Colonic mucosa (tissue), 4 donors: ENCODE results near the gene VWA2. TPM values are rescaled to one million over a fixed set of nuclear protein-coding genes. Genes with fewer than 3 reads are reported as not detected.
A peak's percentile ranks its signal among the peaks of the same experiment; 100 is the strongest.

Source experiments
- DNase-seq: peaks from one replicate; pipeline ENCODE4 v3.0.0-alpha.2; 2020
- H3K27ac ChIP-seq: fragments of 200-600 bp; one replicate; pipeline ENCODE4 v1.8.0; 2021
- H3K27me3 ChIP-seq: fragments of 200-600 bp; one replicate; pipeline ENCODE4 v1.8.0; 2021
- H3K36me3 ChIP-seq: fragments of 200-600 bp; one replicate; pipeline ENCODE4 v1.8.0; 2021
- H3K4me1 ChIP-seq: fragments of 200-600 bp; one replicate; pipeline ENCODE4 v1.8.0; 2021; ENCODE audit warnings: mild to moderate bottlenecking
- H3K4me3 ChIP-seq: fragments of 200-600 bp; one replicate; pipeline ENCODE4 v1.8.0; 2021
- H3K9ac ChIP-seq, 2 donors: one replicate each; pipeline ENCODE4 v1.7.0; 2013; ENCODE audit warnings: control low read depth in 2 of 2, low read depth in 2 of 2, low read length in 2 of 2
- H3K9me3 ChIP-seq: fragments of 200-600 bp; one replicate; pipeline ENCODE4 v1.8.0; 2021
- intact Hi-C: fragments of 100-400 bp; cut with DNase I; formaldehyde crosslinking; loops from one replicate; pipeline ENCODE4 v1.14.1; 2022
- total RNA-seq, 2 donors: library from RNA; stranded (reverse); fragmentation: NEBNext Ultra II Directional in 1 of 2; extraction: Animal tissue kit (Norgen Biotek cat#: 25700) in 1 of 2; gene quantifications; one replicate each; pipeline ENCODE4 v1.2.1, GENCODE V29; 2021
- TF ChIP-seq, protein P1 (sequence below): fragments of 200-600 bp; IDR thresholded peaks from one replicate; pipeline ENCODE4 v1.8.0; 2022; ENCODE audit warnings: antibody characterized with exemption, mild to moderate bottlenecking
- donor health status: healthy.
- donor health status: DM: no; HTN: no; CAD: no.
- donor health status: DM: no; HTN: no; CAD: no.

Gene VWA2
- total RNA-seq, 2 donors from 2014 or later = 2.4 to 2.6 TPM

DNA sequence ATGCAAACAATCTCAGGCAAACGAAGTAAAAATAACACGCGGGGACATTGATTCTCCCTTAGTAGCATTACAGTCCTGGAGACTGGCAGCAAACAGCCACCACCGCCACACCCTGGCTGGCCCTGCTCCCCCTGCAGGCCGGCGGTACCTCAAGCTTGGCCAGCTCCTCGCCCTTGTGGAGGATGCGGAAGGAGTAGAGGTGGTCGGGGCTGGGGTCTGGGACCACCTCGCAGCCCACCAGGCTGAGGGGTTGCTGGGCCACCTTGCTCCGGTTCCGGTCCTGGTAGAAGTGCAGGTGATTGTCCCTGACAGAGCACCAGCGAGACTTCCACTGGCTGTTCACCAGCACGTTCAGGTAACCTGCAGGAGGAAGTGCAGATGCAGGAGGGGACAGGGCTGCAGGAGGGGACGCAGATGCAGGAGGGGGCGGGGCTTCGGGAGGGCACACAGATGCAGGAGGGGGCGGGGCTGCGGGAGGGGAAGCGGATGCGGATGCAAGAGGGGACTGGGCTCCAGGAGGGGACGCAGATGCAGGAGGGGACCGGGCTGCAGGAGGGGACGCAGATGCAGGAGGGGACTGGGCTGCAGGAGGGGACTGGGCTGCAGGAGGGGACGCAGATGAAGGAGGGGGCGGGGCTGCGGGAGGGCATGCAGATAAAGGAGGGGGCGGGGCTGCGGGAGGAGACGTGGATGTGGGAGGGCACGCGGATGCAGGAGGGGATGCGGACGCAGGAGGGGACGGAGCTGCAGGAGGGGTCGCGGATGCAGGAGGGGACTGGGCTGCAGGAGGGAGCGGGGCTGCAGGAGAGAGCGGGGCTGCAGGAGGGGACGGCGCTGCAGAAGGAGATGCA lies 65.7 kb downstream of the VWA2 start:
- intact Hi-C loops = loop anchor here (5.0 kb wide), 3 partner anchors 133 to 243 kb away; no protein-coding TSS in a partner anchor
- no peaks in the 10 kb centered on the region for H3K36me3 ChIP-seq
- peak overlapping the region in 1 of 2 donors; percentile 27 for H3K9ac ChIP-seq
- no peaks in the 10 kb centered on the region for H3K27me3 ChIP-seq
- H3K27ac ChIP-seq = peak overlapping the region; percentile 33
- peak; percentile 56 for DNase-seq
- H3K4me3 ChIP-seq = peak overlapping the region; percentile 23
- H3K9me3 ChIP-seq = no peaks in the 10 kb centered on the region
- no peaks in the 10 kb centered on the region for H3K4me1 ChIP-seq
- TF ChIP-seq, protein P1, sequence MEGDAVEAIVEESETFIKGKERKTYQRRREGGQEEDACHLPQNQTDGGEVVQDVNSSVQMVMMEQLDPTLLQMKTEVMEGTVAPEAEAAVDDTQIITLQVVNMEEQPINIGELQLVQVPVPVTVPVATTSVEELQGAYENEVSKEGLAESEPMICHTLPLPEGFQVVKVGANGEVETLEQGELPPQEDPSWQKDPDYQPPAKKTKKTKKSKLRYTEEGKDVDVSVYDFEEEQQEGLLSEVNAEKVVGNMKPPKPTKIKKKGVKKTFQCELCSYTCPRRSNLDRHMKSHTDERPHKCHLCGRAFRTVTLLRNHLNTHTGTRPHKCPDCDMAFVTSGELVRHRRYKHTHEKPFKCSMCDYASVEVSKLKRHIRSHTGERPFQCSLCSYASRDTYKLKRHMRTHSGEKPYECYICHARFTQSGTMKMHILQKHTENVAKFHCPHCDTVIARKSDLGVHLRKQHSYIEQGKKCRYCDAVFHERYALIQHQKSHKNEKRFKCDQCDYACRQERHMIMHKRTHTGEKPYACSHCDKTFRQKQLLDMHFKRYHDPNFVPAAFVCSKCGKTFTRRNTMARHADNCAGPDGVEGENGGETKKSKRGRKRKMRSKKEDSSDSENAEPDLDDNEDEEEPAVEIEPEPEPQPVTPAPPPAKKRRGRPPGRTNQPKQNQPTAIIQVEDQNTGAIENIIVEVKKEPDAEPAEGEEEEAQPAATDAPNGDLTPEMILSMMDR = peak; percentile 34

DNA sequence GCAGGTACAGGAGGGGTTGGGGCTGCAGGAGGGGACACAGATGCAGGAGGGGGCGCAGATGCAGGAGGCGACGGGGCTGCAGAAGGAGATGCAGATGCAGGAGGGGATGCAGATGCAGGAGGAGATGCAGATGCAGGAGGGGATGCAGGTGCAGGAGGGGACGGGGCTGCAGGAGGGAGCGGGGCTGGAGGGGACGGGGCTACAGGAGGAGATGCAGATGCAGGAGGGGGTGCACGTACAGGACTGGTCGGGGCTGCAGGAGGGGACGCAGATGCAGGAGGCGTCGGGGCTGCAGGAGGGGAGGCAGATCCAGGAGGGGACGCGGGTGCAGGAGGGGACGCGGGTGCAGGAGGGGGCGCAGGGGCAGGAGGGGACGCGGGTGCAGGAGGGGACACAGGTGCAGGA lies 66.5 kb downstream of the VWA2 start:
- Histone ChIP-seq H3K4me1 (no peaks in the 10 kb centered on the region), H3K27me3 (no peaks in the 10 kb centered on the region), H3K9ac (no peak overlapping the region), H3K4me3 (no peak overlapping the region), H3K36me3 (no peaks in the 10 kb centered on the region), H3K9me3 (no peaks in the 10 kb centered on the region), H3K27ac (no peak overlapping the region)
- TF ChIP-seq, protein P1 = no peak
- intact Hi-C loops = no loop called here
- DNase-seq = no peak

DNA sequence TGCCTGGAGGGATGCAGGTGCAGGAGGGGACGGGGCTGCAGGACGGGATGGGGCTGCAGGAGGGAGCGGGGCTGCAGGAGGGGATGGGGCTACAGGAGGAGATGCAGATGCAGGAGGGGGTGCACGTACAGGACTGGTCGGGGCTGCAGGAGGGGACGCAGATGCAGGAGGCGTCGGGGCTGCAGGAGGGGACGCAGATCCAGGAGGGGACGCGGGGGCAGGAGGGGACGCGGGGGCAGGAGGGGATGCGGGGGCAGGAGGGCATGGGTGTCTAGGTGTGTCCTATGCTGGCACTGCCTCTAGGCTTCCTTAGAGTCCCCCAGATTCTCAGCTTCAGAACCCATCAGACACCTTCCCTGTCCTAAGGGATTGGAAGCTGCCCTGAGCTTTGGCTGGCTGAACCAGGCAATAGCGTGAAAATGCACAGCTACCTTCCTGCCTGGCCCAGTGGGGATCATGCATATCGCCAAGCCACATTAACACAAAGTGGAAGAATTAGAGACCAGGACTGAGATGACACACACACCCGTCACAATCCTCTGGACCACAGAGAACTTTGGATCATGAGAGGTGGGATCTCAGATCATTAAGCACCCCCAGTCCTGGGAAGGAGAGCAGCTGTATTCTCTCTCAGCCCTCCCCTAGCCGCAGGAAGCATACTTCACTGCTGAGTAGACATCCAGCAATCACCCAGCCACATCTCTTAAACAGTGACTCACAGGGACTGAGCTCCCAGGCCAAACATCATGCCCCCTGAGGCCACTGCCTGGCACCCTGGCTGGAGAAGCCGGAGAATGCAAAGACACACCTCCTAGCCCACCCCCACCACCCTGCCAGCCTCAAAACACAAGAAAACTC lies 67.3 kb downstream of the VWA2 start:
- TF ChIP-seq, protein P1 = no peak
- Histone ChIP-seq H3K4me1 (no peaks in the 10 kb centered on the region), H3K9ac (no peak overlapping the region), H3K36me3 (no peaks in the 10 kb centered on the region), H3K27me3 (no peaks in the 10 kb centered on the region), H3K27ac (no peak overlapping the region), H3K4me3 (no peak overlapping the region), H3K9me3 (no peaks in the 10 kb centered on the region)
- DNase-seq = no peak
- intact Hi-C loops = no loop called here

DNA sequence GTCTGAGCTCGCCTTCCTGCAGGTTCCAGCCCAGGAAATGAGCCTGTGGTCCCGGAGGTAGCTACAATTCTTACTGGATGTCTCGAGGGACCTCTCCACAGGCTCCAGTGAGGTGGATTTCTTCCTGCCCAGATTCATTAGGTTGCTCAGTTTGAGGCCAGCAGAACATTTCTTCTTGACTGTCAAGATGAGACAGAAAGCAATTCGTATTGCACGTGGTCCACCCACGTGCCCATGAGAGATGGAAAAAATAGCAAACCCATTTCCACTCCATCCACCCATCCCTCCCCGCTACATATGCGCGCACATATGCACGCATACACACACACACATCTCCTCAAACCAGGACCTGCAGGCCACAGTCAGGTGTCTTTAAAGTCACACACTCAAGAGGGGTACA lies 68.7 kb downstream of the VWA2 start:
- intact Hi-C loops = no loop called here
- H3K27me3 ChIP-seq = no peaks in the 10 kb centered on the region
- no peaks in the 10 kb centered on the region for H3K4me1 ChIP-seq
- TF ChIP-seq, protein P1 = no peak
- DNase-seq = no peak
- H3K27ac ChIP-seq = no peak overlapping the region
- H3K9ac ChIP-seq = no peak overlapping the region
- H3K36me3 ChIP-seq = no peaks in the 10 kb centered on the region
- H3K9me3 ChIP-seq = no peaks in the 10 kb centered on the region
- H3K4me3 ChIP-seq = no peak overlapping the region

DNA sequence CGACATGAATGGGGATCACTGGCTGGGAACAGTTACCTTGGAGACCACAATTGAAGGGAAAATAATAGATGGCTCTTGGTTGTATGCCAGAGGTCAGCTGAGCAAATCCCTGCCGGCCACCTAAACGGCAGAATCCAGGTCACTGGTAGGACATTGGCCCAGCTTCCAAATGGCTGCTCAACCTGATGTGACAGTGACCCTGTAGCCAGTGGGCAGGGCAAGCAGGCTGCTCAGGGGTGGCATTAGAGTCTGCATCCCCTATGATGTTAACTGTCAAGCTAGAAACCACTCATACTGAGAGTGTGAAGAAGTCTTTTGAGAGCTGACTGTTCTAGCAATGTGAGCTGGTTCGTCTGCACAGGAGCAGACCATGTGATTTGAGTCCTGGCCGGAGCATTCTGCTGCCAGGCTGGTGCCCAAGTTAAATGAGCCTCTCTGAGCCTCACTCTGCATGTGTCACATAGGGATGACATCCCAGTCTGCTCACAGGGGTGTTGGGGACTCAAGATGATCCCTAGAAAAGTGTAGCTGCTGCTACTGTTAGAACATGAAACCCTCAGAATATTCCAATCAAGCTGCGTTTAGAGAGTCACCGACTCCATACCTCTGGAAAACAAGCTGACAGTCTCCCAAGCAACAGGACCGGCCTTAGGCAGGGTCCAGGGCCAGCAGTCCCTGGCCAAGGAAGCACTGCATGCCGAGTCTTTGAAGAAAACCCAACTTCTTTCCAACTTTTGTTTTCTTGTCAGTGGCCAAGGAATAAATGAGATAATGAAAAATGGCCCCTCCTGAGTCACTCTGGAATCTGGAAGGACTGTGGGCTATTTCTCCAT lies 69.7 kb downstream of the VWA2 start:
- Histone ChIP-seq H3K27ac (no peak overlapping the region), H3K27me3 (no peaks in the 10 kb centered on the region), H3K36me3 (no peaks in the 10 kb centered on the region), H3K4me3 (no peak overlapping the region), H3K4me1 (no peaks in the 10 kb centered on the region), H3K9me3 (no peaks in the 10 kb centered on the region), H3K9ac (no peak overlapping the region)
- TF ChIP-seq, protein P1 = no peak
- intact Hi-C loops = no loop called here
- no peak for DNase-seq
